Iris pigment epithelial cell (primary cell): ENCODE data around the gene MDP1.
"Not testable (repeated sequence)": the region's sequence is repeated elsewhere in the genome, so short reads cannot be mapped to it uniquely, and the experiment has no call there.

Experiments
- DNase-seq: peaks from one replicate; pipeline ENCODE4 v3.0.0-alpha.2; 2011; ENCODE audit warnings: low read depth

The MDP1 gene

GRCh38 chr14:24231263-24232120 is 15.6 kb upstream of the MDP1 start:
- peak; percentile 21 for DNase-seq

GRCh38 chr14:24228902-24229301 is 13.0 kb upstream of the MDP1 start:
- DNase-seq = no peak

- DNase-seq = no peak
These were observed 10.6 kb upstream of the MDP1 start for GRCh38 chr14:24226473-24226872.

- DNase-seq = peak; percentile 95
These were observed 8.8 kb upstream of the MDP1 start for GRCh38 chr14:24224618-24225071.

GRCh38 chr14:24222987-24223386 is 7.1 kb upstream of the MDP1 start:
- not testable (repeated sequence) for DNase-seq

- DNase-seq = no peak
These were observed 3.7 kb upstream of the MDP1 start for GRCh38 chr14:24219521-24219920.

GRCh38 chr14:24219080-24219479 is 3.2 kb upstream of the MDP1 start:
- DNase-seq = no peak

- not testable (repeated sequence) for DNase-seq
These were observed 1.0 kb upstream of the MDP1 start for GRCh38 chr14:24216876-24217275.

- DNase-seq = no peak
These were observed 456 bp upstream of the MDP1 start for GRCh38 chr14:24216345-24216699.

GRCh38 chr14:24213866-24214662 is 1.8 kb downstream of the MDP1 start:
- no peak for DNase-seq

GRCh38 chr14:24212924-24213865 is 2.7 kb downstream of the MDP1 start, which contains the start of gene CHMP4A:
Gene CHMP4A, minus strand, starts transcription at chr14:24213488. Its CDS starts 49 bp downstream, at chr14:24213439.
- DNase-seq = peak; percentile 99

- DNase-seq = no peak
These were observed 4.6 kb downstream of the MDP1 start for GRCh38 chr14:24211311-24211710.

- no peak for DNase-seq
These were observed 8.2 kb downstream of the MDP1 start for GRCh38 chr14:24207625-24208024.

GRCh38 chr14:24207104-24207551 is 8.7 kb downstream of the MDP1 start:
- no peak for DNase-seq

GRCh38 chr14:24206260-24207103 is 9.4 kb downstream of the MDP1 start:
- no peak for DNase-seq

- DNase-seq = no peak
These were observed 11.4 kb downstream of the MDP1 start for GRCh38 chr14:24204163-24205146.

GRCh38 chr14:24203249-24203886 is 12.5 kb downstream of the MDP1 start:
- not testable (repeated sequence) for DNase-seq

- not testable (repeated sequence) for DNase-seq
These were observed 13.3 kb downstream of the MDP1 start for GRCh38 chr14:24202538-24202937.
